ENCODE data around the gene TFAP2B.

DNA sequence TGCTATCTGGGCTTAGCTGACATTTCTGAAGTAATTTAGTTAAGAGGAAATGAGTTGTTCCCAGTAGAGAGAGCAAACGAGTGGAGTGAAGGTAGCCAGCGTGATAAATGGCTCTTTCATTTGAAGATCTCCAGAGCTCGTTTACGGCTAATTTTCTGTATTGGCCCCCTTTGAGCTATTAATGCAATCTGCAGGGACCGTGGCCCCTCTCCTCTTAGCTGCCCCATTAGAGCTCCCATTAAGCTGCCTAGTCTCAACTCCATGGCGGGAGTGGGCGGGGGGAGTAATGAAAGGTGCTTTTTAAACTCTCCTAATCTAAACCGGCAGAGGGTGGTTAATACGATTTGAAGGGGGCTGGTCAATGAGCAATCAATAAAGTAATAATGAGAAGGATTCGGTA lies 12.5 kb downstream of the TFAP2B start:
- TF ChIP-seq, protein P1, sequence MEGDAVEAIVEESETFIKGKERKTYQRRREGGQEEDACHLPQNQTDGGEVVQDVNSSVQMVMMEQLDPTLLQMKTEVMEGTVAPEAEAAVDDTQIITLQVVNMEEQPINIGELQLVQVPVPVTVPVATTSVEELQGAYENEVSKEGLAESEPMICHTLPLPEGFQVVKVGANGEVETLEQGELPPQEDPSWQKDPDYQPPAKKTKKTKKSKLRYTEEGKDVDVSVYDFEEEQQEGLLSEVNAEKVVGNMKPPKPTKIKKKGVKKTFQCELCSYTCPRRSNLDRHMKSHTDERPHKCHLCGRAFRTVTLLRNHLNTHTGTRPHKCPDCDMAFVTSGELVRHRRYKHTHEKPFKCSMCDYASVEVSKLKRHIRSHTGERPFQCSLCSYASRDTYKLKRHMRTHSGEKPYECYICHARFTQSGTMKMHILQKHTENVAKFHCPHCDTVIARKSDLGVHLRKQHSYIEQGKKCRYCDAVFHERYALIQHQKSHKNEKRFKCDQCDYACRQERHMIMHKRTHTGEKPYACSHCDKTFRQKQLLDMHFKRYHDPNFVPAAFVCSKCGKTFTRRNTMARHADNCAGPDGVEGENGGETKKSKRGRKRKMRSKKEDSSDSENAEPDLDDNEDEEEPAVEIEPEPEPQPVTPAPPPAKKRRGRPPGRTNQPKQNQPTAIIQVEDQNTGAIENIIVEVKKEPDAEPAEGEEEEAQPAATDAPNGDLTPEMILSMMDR (conservative IDR thresholded peaks at IDR 0.05 in 1 of 2, IDR thresholded peaks at IDR 0.05 in 1 of 2; ENCODE audit: low read depth in 1 of 2, low read length in 2 of 2), result no peak
- no peak for TF ChIP-seq EZH2 (IDR thresholded peaks at IDR 0.05; ENCODE audit: low read length, missing control alignments)

All from fibroblast of lung (primary cell).